ENCODE data around the gene DAAM1.

The DAAM1 gene

DNA sequence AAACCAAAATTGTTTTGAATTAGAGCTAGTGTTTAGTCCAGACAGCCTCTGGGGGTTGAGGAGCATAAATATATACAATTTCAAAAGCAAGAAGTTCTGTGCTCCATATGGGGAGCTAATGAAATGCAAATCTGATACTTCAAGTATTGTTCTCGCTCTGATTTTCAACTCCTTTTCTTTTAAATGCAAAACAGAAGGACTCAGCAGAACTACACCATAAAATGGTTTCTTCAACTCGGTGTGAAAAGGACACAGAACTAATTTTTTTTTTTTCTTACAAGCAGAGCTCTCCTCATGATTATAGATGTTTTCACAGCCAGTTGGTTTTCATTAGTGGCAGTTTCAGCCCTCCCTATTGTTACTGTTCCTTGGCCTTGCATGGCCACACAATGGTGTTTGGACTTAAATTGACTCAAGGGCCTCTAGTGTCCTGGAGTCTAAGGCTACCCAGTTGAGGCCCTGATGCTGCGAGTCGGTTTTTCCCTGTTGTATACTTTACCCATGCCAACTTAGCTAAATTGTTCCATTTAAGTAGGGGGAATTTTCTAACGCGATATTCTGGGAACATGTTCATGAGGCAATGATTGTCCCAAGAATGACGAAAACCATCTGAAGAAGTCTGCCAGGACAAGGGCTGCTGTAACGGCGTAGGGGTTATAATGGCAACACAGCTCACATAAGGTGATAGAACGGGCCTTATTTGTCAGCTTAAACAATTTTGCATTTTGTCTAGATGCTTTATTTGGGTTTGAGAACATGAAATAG is 156.4 kb downstream of the DAAM1 start:
- Histone ChIP-seq H3K4me2 (ENCODE audit: low read length) (no peak overlapping the region), H3K27ac (peak overlapping the region; percentile 93), H3K9ac (no peak overlapping the region), H2AFZ (no peak overlapping the region), H3K9me3 (ENCODE audit: control insufficient read depth, low read length) (no peaks in the 10 kb centered on the region), H3K4me3 (ENCODE audit: low read depth, low read length) (no peak overlapping the region), H3K27me3 (ENCODE audit: control insufficient read depth, insufficient read depth, low read length) (no peaks in the 10 kb centered on the region), H3K4me1 (peaks cover 65% of the 10 kb centered on the region), H3K36me3 (ENCODE audit: control insufficient read depth, insufficient read depth, low read length) (no peaks in the 10 kb centered on the region), H3K79me2 (no peaks in the 10 kb centered on the region)
- TF ChIP-seq, protein P1, sequence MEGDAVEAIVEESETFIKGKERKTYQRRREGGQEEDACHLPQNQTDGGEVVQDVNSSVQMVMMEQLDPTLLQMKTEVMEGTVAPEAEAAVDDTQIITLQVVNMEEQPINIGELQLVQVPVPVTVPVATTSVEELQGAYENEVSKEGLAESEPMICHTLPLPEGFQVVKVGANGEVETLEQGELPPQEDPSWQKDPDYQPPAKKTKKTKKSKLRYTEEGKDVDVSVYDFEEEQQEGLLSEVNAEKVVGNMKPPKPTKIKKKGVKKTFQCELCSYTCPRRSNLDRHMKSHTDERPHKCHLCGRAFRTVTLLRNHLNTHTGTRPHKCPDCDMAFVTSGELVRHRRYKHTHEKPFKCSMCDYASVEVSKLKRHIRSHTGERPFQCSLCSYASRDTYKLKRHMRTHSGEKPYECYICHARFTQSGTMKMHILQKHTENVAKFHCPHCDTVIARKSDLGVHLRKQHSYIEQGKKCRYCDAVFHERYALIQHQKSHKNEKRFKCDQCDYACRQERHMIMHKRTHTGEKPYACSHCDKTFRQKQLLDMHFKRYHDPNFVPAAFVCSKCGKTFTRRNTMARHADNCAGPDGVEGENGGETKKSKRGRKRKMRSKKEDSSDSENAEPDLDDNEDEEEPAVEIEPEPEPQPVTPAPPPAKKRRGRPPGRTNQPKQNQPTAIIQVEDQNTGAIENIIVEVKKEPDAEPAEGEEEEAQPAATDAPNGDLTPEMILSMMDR (IDR thresholded peaks at IDR 0.05), result no peak

DNA sequence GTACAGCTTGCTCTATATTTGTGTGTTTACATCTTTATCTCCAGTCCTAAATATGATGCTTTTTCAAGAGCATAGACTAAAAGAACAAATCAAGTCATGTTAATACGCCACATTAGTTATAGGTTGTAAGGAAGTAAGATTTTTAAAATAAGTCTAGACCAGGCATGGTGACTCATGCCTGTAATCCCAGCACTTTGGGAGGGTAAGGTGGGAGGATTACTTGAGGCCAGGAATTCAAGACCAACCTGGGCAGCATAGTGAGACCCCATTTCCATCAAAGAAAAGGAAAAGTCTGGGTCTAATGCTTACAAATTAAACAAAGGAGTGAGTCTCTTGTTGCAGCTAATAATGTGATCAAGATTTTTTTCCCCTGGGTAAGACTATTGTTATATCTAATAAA is 157.9 kb downstream of the DAAM1 start:
- Histone ChIP-seq H3K9ac (no peak overlapping the region), H3K9me3 (ENCODE audit: control insufficient read depth, low read length) (no peaks in the 10 kb centered on the region), H3K4me2 (ENCODE audit: low read length) (no peak overlapping the region), H3K27ac (no peak overlapping the region), H2AFZ (no peak overlapping the region), H3K27me3 (ENCODE audit: control insufficient read depth, insufficient read depth, low read length) (no peaks in the 10 kb centered on the region), H3K4me1 (peaks cover 55% of the 10 kb centered on the region), H3K79me2 (no peaks in the 10 kb centered on the region), H3K4me3 (ENCODE audit: low read depth, low read length) (no peak overlapping the region), H3K36me3 (ENCODE audit: control insufficient read depth, insufficient read depth, low read length) (no peaks in the 10 kb centered on the region)
- TF ChIP-seq, protein P1 (IDR thresholded peaks at IDR 0.05), result no peak

DNA sequence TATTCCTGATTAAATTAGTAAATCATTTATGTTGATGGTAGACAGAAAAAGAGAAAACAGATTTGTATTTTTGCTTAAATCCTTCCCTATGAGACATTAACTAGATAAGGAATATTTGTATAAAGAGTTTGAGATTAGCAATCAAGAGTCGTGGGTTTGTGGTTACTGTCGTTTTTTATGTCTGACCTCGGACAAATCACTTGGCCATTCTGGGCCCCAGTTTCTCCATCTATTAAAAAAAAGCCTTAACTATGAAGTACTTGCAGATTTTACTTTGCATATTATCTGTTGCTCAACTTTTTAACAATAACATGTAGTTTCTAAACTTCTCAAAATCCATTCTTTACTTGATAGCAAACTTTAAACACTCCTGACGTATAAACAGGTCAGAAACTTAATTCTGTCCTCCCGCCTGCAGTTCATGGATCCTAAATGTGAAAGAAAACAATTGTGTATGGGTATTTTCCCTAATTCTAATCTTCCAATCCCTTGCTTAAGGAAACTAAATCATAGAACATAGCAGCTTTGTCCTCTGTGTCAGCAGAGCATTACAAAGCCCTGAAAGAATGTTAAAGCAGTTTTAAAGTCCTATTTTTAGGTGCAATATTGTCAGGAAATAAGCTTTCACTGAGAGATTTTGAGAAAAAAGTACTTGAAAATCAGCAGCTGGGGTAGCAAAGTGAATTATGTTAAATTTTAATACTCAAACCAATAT is 158.5 kb downstream of the DAAM1 start:
- H3K9ac ChIP-seq, result no peak overlapping the region
- no peak overlapping the region for H3K4me2 ChIP-seq (ENCODE audit: low read length)
- no peak overlapping the region for H3K4me3 ChIP-seq (ENCODE audit: low read depth, low read length)
- H2AFZ ChIP-seq, result no peak overlapping the region
- H3K27me3 ChIP-seq (ENCODE audit: control insufficient read depth, insufficient read depth, low read length), result no peaks in the 10 kb centered on the region
- TF ChIP-seq, protein P1 (IDR thresholded peaks at IDR 0.05), result no peak
- H3K79me2 ChIP-seq, result no peaks in the 10 kb centered on the region
- peaks cover 55% of the 10 kb centered on the region for H3K4me1 ChIP-seq
- H3K36me3 ChIP-seq (ENCODE audit: control insufficient read depth, insufficient read depth, low read length), result no peaks in the 10 kb centered on the region
- peak overlapping the region; percentile 5 for H3K27ac ChIP-seq
- no peaks in the 10 kb centered on the region for H3K9me3 ChIP-seq (ENCODE audit: control insufficient read depth, low read length)

DNA sequence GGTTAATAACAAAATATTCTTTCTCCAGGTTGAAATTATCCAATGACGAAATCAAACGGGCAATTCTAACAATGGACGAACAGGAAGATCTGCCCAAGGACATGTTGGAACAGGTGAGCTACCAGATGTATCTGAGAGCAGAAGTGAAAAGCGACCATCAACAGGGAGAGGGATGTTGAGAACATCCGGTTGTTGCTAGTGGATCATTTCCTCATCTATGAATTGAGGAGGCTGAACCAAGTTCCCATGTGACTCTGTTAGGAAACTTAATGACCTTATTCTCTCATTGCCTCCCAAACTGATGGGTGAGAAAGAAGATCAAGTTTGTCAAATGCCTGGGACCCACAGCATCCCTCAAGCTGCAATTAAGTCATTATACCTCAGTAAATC is 159.0 kb downstream of the DAAM1 start:
- no peak overlapping the region for H3K4me3 ChIP-seq (ENCODE audit: low read depth, low read length)
- no peaks in the 10 kb centered on the region for H3K27me3 ChIP-seq (ENCODE audit: control insufficient read depth, insufficient read depth, low read length)
- H3K79me2 ChIP-seq, result no peaks in the 10 kb centered on the region
- no peak overlapping the region for H3K9ac ChIP-seq
- H3K27ac ChIP-seq, result peak overlapping the region; percentile 5
- H3K9me3 ChIP-seq (ENCODE audit: control insufficient read depth, low read length), result no peaks in the 10 kb centered on the region
- no peak overlapping the region for H2AFZ ChIP-seq
- TF ChIP-seq, protein P1 (IDR thresholded peaks at IDR 0.05), result no peak
- no peak overlapping the region for H3K4me2 ChIP-seq (ENCODE audit: low read length)
- peaks cover 56% of the 10 kb centered on the region for H3K4me1 ChIP-seq
- no peaks in the 10 kb centered on the region for H3K36me3 ChIP-seq (ENCODE audit: control insufficient read depth, insufficient read depth, low read length)
